CD4-positive, CD25-positive, alpha-beta regulatory T cell (primary cell): Measurements from ENCODE around the gene R3HDM2. TPM values are rescaled to one million over a fixed set of nuclear protein-coding genes. Genes with fewer than 3 reads are reported as not detected.
A peak's percentile ranks its signal among the peaks of the same experiment; 100 is the strongest.

ENCODE experiments used
- ATAC-seq, 2 donors: fragments of 150-1000 bp; cut with Tn5 transposase; one replicate each; pipeline ENCODE4 v1.10.0; 2021; ENCODE audit warnings: low read depth in 2 of 2, moderate number of reproducible peaks in 2 of 2, moderate library complexity in 1 of 2
- DNase-seq, 3 donors: peaks; one replicate each; pipeline versions ENCODE4 v3.0.0 to v3.0.0-alpha.2; 2012 to 2022; ENCODE audit warnings: mixed read lengths in 1 of 3
- H3K27ac ChIP-seq: one replicate; pipeline ENCODE4 v1.7.0; 2013; ENCODE audit warnings: mild to moderate bottlenecking, low read length; ENCODE audit not compliant: insufficient read depth, poor library complexity, severe bottlenecking
- H3K27me3 ChIP-seq: one replicate; pipeline ENCODE4 v1.7.0; 2013; ENCODE audit warnings: low read length; ENCODE audit not compliant: control insufficient read depth, insufficient read depth
- H3K36me3 ChIP-seq: one replicate; pipeline ENCODE4 v1.7.0; 2013; ENCODE audit warnings: mild to moderate bottlenecking, low read length, moderate library complexity; ENCODE audit not compliant: control insufficient read depth, insufficient read depth
- H3K4me1 ChIP-seq: 2 replicates; pipeline ENCODE4 v1.7.0; 2013; ENCODE audit warnings: mild to moderate bottlenecking, low read length; ENCODE audit not compliant: insufficient read depth, control insufficient read depth, poor library complexity, severe bottlenecking
- H3K4me3 ChIP-seq: one replicate; pipeline ENCODE4 v1.7.0; 2013; ENCODE audit warnings: low read depth, mild to moderate bottlenecking, low read length, moderate library complexity
- H3K9me3 ChIP-seq, 2 experiments: 1 replicate in 1 of 2; 2 replicates in 1 of 2; pipeline ENCODE4 v1.7.0; 2013; ENCODE audit warnings: low read length in 2 of 2, mild to moderate bottlenecking in 1 of 2, moderate library complexity in 1 of 2; ENCODE audit not compliant: control insufficient read depth in 2 of 2
- H3K27ac Mint-ChIP-seq, 3 donors: one replicate each; pipeline ENCODE4 v1.8.0; 2020 to 2022; ENCODE audit warnings: mild to moderate bottlenecking in 3 of 3, mixed read lengths in 3 of 3, moderate library complexity in 2 of 3
- H3K27me3 Mint-ChIP-seq: one replicate; pipeline ENCODE4 v1.8.0; 2022; ENCODE audit warnings: mild to moderate bottlenecking, mixed read lengths
- H3K36me3 Mint-ChIP-seq: one replicate; pipeline ENCODE4 v1.8.0; 2020; ENCODE audit warnings: mixed read lengths
- H3K4me1 Mint-ChIP-seq, 4 donors: one replicate each; pipeline ENCODE4 v1.8.0; 2020 to 2022; ENCODE audit warnings: mixed read lengths in 4 of 4, mild to moderate bottlenecking in 1 of 4
- H3K4me3 Mint-ChIP-seq, 4 donors: one replicate each; pipeline ENCODE4 v1.8.0; 2020 to 2022; ENCODE audit warnings: mild to moderate bottlenecking in 4 of 4, mixed read lengths in 4 of 4, moderate library complexity in 3 of 4
- H3K9me3 Mint-ChIP-seq, 7 donors: one replicate each; pipeline ENCODE4 v1.8.0; 2020 to 2022; ENCODE audit warnings: mixed read lengths in 7 of 7, mild to moderate bottlenecking in 3 of 7, moderate library complexity in 2 of 7
- polyA plus RNA-seq, 4 donors: library from polyadenylated mRNA; unstranded; fragments of 300-500 nt; fragmentation: Illumina TruSeq; gene quantifications; one replicate each; pipeline ENCODE4 v1.2.3, GENCODE V29; 2021
- total RNA-seq: library from RNA; stranded (reverse); gene quantifications from one replicate; pipeline ENCODE4 v1.2.3, GENCODE V29; 2022

The R3HDM2 gene
- total and polyA plus RNA-seq, 5 donors from 2014 or later = 6.0 to 115 (median 8.1) TPM

- peaks cover 0 to 51% (median 23%) of the 10 kb centered on the region in 4 donors for H3K4me1 Mint-ChIP-seq
- no peak for ATAC-seq
- no peak overlapping the region for H3K27ac Mint-ChIP-seq
- no peak for DNase-seq
- H3K36me3 Mint-ChIP-seq = peaks cover 3% of the 10 kb centered on the region
- no peak overlapping the region for H3K4me3 ChIP-seq
- H3K36me3 ChIP-seq = no peaks in the 10 kb centered on the region
- H3K9me3 ChIP-seq = no peaks in the 10 kb centered on the region
- H3K4me3 Mint-ChIP-seq = peak overlapping the region in 2 of 4 donors; percentile 11 to 27
- peaks cover 0 to 4% (median 0%) of the 10 kb centered on the region in 7 donors for H3K9me3 Mint-ChIP-seq
- H3K4me1 ChIP-seq = peaks cover 36% of the 10 kb centered on the region
- peaks cover 38% of the 10 kb centered on the region for H3K27me3 ChIP-seq
- no peak overlapping the region for H3K27ac ChIP-seq
- H3K27me3 Mint-ChIP-seq = peaks cover 71% of the 10 kb centered on the region
Measured at GRCh38 chr12:57221169-57221917, 209.5 kb downstream of the R3HDM2 start.

- Mint-ChIP-seq H3K9me3 (peaks cover 0 to 4% (median 0%) of the 10 kb centered on the region in 7 donors), H3K36me3 (peaks cover 3% of the 10 kb centered on the region), H3K27me3 (peaks cover 73% of the 10 kb centered on the region), H3K4me1 (peaks cover 0 to 51% (median 23%) of the 10 kb centered on the region in 4 donors), H3K4me3 (peak overlapping the region in 2 of 4 donors; percentile 11 to 27), H3K27ac (no peak overlapping the region)
- H3K4me3 ChIP-seq = no peak overlapping the region
- ATAC-seq (no peak), DNase-seq (no peak)
- no peak overlapping the region for H3K27ac ChIP-seq
- H3K4me1 ChIP-seq = peaks cover 38% of the 10 kb centered on the region
- no peaks in the 10 kb centered on the region for H3K9me3 ChIP-seq
- peaks cover 38% of the 10 kb centered on the region for H3K27me3 ChIP-seq
- H3K36me3 ChIP-seq = no peaks in the 10 kb centered on the region
Measured at GRCh38 chr12:57220770-57221168, 210.1 kb downstream of the R3HDM2 start.

- ATAC-seq = no peak
- Histone ChIP-seq H3K4me1 (peaks cover 38% of the 10 kb centered on the region), H3K27me3 (peaks cover 44% of the 10 kb centered on the region), H3K4me3 (no peak overlapping the region), H3K9me3 (no peaks in the 10 kb centered on the region), H3K27ac (no peak overlapping the region), H3K36me3 (no peaks in the 10 kb centered on the region)
- Mint-ChIP-seq H3K36me3 (peaks cover 3% of the 10 kb centered on the region), H3K27me3 (peaks cover 79% of the 10 kb centered on the region), H3K4me3 (peak overlapping the region in 2 of 4 donors; percentile 41 to 42), H3K4me1 (peaks cover 0 to 52% (median 28%) of the 10 kb centered on the region in 4 donors), H3K27ac (no peak overlapping the region), H3K9me3 (peaks cover 0 to 3% (median 0%) of the 10 kb centered on the region in 7 donors)
- no peak for DNase-seq
Measured at GRCh38 chr12:57219993-57220754, 210.7 kb downstream of the R3HDM2 start.

- no peaks in the 10 kb centered on the region for H3K9me3 ChIP-seq
- H3K27me3 Mint-ChIP-seq = peaks cover 85% of the 10 kb centered on the region
- peaks cover 0 to 56% (median 30%) of the 10 kb centered on the region in 4 donors for H3K4me1 Mint-ChIP-seq
- no peaks in the 10 kb centered on the region for H3K36me3 ChIP-seq
- H3K27ac ChIP-seq = no peak overlapping the region
- H3K9me3 Mint-ChIP-seq = peaks cover 0 to 3% (median 0%) of the 10 kb centered on the region in 7 donors
- peaks cover 36% of the 10 kb centered on the region for H3K4me1 ChIP-seq
- H3K36me3 Mint-ChIP-seq = peaks cover 3% of the 10 kb centered on the region
- ATAC-seq (no peak), DNase-seq (no peak)
- H3K4me3 Mint-ChIP-seq = peak overlapping the region in 2 of 4 donors; percentile 41 to 83
- H3K27me3 ChIP-seq = peaks cover 50% of the 10 kb centered on the region
- no peak overlapping the region for H3K4me3 ChIP-seq
- no peak overlapping the region for H3K27ac Mint-ChIP-seq
Measured at GRCh38 chr12:57219205-57219992, 211.4 kb downstream of the R3HDM2 start.

GRCh38 chr12:57218030-57218853, 212.6 kb downstream of the R3HDM2 start:
- Mint-ChIP-seq H3K27me3 (peaks cover 85% of the 10 kb centered on the region), H3K27ac (peak overlapping the region in 1 of 3 donors; percentile 67), H3K36me3 (peaks cover 3% of the 10 kb centered on the region), H3K4me3 (peak overlapping the region in 3 of 4 donors; percentile 48 to 83 (median 82)), H3K9me3 (peaks cover 0 to 3% (median 0%) of the 10 kb centered on the region in 7 donors), H3K4me1 (peaks cover 4 to 64% (median 38%) of the 10 kb centered on the region in 4 donors)
- no peaks in the 10 kb centered on the region for H3K9me3 ChIP-seq
- no peaks in the 10 kb centered on the region for H3K36me3 ChIP-seq
- H3K27ac ChIP-seq = no peak overlapping the region
- DNase-seq (no peak), ATAC-seq (no peak)
- peaks cover 47% of the 10 kb centered on the region for H3K4me1 ChIP-seq
- peaks cover 53% of the 10 kb centered on the region for H3K27me3 ChIP-seq
- no peak overlapping the region for H3K4me3 ChIP-seq

- no peaks in the 10 kb centered on the region for H3K9me3 ChIP-seq
- H3K4me3 Mint-ChIP-seq = peak overlapping the region; percentile 82 to 90 (median 84)
- H3K9me3 Mint-ChIP-seq = peaks cover 0 to 3% (median 0%) of the 10 kb centered on the region in 7 donors
- DNase-seq (peak in 2 of 3 donors; percentile 24 to 30), ATAC-seq (no peak)
- peaks cover 3% of the 10 kb centered on the region for H3K36me3 Mint-ChIP-seq
- peaks cover 51% of the 10 kb centered on the region for H3K4me1 ChIP-seq
- peaks cover 81% of the 10 kb centered on the region for H3K27me3 Mint-ChIP-seq
- no peaks in the 10 kb centered on the region for H3K36me3 ChIP-seq
- H3K27me3 ChIP-seq = peaks cover 48% of the 10 kb centered on the region
- H3K4me1 Mint-ChIP-seq = peaks cover 4 to 68% (median 39%) of the 10 kb centered on the region in 4 donors
- H3K27ac ChIP-seq = no peak overlapping the region
- H3K4me3 ChIP-seq = no peak overlapping the region
- H3K27ac Mint-ChIP-seq = peak overlapping the region in 1 of 3 donors; percentile 76
Measured at GRCh38 chr12:57216921-57217879, 213.6 kb downstream of the R3HDM2 start.
